Mammary epithelial cell (primary cell): ENCODE measurements around the gene SLC9C1.

Experiments used
- CTCF ChIP-seq, 2 donors: IDR thresholded peaks in 1 of 2; conservative IDR thresholded peaks in 1 of 2; 2 replicates each; pipeline ENCODE4 v1.5.1; 2011 to 2012; ENCODE audit warnings: inconsistent platforms in 2 of 2, low read length in 2 of 2, mild to moderate bottlenecking in 2 of 2, control low read depth in 1 of 2, low read depth in 1 of 2; ENCODE audit not compliant: insufficient read depth in 1 of 2; ENCODE audit errors: extremely low read depth in 1 of 2
- EZH2 ChIP-seq: IDR thresholded peaks from 2 replicates; pipeline ENCODE4 v1.6.1; 2012; ENCODE audit warnings: low read length, inconsistent platforms, borderline replicate concordance

DNA sequence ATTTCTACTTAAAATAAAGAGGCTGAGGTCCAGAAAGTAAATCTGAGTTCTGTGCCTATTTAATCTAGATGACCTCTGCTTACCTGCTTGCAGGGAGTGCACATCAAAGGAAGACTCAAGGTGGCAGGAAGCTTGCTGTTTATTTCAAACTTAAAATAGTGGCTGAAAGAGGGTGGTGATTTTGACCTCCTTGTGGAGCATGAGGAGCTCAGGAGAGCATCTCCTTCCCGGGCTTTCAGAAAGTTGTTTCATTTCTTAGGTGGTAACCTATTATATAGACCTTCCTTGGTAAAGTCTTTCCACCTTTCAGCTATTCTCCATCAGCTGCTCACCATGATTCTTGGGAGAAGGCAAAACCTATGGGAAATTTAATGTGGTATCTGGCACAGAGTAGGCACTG lies 161.5 kb downstream of the SLC9C1 start:
- TF ChIP-seq CTCF (conservative IDR thresholded peaks at IDR 0.05 in 1 of 2, IDR thresholded peaks at IDR 0.05 in 1 of 2; ENCODE audit: extremely low read depth in 1 of 2, insufficient read depth in 1 of 2, low read depth in 1 of 2, low read length in 2 of 2) (no peak), EZH2 (no peak)
